GM19372 (cell line): ENCODE results near the gene CDC16.
"Not testable (repeated sequence)": the region's sequence is repeated elsewhere in the genome, so short reads cannot be mapped to it uniquely, and the experiment has no call there.

Source experiments
- ATAC-seq: cut with Tn5 transposase; IDR thresholded peaks from one replicate; pipeline ENCODE4 v1.9.1; 2021; ENCODE audit warnings: mild to moderate bottlenecking, low read depth, moderate library complexity; ENCODE audit not compliant: unreplicated experiment

The CDC16 gene

DNA sequence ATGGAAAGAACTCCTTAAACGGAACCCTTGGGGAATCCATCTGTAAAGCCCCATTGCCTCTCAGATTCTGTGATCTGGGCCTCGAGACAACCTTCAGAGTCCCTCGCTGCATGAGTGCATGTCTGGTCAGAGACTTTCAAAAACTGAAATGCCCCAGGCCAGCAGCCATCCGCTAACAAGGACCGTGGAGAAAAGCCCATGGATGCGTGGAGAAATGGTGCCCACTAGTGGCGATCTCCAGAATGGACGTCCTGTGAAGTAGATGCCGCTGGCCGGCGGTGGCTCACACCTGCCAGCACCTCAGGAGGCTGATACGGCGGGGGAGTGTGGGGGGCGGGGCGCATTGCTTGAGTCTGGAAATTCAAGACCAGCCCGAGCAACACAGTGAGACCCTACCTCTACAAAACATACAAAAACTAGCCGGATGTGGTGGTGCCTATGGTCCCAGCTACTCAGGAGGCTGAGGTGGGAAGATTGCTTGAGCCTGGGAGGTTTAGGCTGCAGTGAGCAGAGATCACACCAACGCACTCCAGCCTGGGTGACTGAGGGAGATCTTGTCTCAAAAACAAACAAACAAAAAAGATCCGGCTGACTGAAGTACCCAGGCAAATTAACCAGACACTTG lies 7.9 kb upstream of the CDC16 start:
- peak; percentile 77 for ATAC-seq

DNA sequence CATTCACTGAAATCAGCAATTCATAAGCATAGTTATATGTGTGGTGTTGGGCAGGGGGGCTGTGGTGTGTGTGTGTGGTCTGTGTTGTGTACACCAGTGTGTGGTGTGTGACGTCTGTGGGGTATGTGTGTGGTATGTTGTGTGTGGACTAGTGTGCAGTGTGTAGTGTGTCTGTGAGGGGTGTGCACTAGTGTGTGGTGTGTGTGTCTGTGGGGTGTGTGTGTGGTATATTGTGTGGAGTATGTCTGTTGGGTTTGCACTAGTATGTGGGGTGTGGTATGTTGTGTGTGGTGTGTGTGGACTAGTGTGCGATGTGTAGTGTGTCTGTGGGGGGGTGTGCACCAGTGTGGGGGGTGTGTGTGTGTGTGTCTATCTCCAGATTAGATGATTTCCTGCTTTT lies 7.2 kb upstream of the CDC16 start:
- no peak for ATAC-seq

DNA sequence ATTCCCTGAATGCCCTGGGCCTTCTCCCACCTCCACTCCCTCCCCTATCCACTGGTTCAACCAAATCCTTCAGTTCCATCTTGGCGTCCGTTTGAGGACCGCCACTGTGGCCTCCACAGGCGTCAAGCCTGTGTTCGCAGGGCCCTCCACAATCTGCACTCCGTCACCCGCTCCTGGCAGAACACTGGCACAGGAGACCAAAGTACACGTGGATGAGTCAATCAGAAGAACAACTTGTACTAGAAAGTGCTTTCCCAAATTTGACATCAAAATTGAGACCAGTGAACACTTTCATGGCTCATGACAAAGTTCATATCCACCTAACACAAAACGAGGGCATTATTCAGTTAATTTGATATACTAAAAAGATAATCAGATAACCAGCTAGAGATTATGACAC lies 6.5 kb upstream of the CDC16 start:
- no peak for ATAC-seq

DNA sequence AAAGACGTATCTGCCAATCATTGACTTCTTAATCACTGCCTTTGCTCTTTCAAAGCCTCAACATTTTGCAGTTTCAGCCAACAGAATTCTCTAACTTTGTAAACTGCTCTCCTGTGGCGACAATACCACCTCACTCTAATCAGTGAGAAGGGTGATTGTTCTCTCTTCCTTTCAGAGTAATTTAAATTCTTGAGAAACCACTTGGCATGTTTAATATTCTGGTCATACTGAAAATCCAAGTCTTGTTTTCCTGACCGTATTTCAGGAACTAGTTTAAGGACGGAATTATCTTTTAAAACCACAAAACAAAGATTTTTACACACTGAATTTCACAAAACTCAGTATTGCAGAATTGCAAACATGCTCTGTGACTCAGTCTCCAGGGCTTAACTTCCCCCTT lies 5.2 kb upstream of the CDC16 start:
- no peak for ATAC-seq

DNA sequence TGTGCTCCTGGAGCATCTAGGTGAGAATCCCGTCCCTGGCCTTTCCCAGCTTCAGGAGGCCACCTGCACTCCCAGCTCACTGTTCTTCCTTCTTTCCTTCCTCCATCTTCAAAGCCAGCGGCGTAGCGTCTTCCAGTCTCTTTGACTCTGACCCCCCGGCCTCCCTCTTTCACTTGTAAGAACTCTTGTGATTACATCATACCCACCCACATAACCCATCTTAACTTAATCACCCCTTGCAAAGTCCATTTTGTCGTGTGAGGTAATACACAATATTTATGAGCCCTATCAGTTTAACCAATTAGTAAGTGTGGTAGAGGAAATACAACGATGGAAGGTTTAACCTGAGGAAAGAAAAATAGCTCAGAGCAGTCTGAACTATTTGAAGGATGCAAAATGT lies 4.6 kb upstream of the CDC16 start:
- no peak for ATAC-seq

DNA sequence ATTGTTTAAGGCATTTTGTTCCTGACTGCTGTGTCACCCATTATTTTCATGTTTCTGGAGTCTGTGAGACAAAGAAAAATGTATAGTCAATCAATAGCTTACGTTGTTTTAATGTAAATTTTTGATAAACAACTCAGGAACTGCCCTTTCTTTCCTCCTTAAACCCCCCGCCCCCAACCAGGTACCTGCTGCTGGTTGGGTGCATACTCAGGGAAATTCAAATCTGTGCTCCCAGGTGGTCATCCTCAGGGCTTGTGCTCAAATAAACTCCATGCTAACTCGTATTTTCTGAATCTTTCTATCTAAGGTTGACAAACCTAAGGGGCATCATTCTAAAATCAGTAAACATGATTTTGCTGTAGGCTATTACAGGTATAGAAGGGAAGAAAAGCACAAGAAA lies 4.1 kb upstream of the CDC16 start:
- ATAC-seq, result no peak

DNA sequence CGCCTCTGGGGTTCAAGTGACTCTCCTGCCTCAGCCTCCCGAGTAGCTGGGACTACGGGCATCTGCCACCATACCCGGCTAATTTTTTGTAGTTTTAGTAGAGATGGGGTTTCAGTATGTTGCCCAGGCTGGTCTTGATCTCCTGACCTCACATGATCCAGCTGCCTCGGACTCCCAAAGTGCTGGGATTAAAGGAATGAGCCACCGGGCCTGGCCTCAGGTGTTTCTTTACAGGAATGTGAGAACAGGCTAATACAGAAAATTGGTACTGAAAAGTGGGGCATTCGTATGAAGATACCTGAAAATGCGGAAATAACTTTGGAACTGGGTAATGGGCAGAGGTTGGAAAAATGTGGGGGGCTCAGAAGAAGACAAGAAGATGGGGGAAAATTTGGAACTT lies 2.8 kb upstream of the CDC16 start:
- ATAC-seq, result no peak

DNA sequence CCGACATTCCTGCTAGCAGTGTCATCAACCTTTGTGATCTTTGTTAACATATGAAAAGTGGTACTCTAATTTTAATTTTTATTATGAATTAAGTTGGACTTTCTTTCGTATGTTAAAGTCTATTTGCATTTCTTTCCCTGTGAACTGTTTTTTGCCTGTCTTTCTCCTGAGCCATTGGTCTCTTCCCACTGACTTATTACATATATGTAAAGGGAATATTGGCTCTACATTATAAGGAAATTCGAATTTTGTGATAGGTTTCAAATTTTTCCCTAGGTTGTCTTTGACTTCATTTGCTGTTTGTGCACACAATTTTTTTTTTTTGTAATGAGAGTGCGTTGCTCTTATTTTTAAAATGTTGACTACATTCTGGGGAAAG lies 442 bp upstream of the CDC16 start:
- ATAC-seq, result no peak

DNA sequence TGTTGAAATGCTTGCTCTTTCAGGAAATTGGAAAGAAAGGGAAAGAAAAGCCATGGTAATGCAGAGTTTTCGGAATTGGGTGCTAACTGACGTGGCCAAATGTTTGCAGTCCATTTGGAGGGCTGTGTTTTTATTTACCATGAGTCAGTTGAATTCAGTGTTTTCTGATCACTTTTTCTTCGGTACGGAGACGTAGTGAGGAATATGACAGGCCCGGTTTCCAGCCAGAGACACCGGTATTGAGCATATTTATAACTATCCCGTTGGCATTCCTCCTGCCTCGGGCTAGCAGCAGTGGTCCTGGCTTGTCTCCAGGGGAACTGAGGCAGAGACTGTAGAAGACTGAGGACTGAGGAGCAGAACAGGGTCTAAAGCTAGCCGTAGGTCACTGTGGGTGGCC lies 1.0 kb downstream of the CDC16 start:
- no peak for ATAC-seq

- no peak for ATAC-seq
Measured at GRCh38 chr13:114236227-114236626, 1.5 kb downstream of the CDC16 start.

GRCh38 chr13:114237415-114238112 lies 2.9 kb downstream of the CDC16 start:
- ATAC-seq, result no peak

- no peak for ATAC-seq
Measured at GRCh38 chr13:114241918-114242317, 7.2 kb downstream of the CDC16 start.

DNA sequence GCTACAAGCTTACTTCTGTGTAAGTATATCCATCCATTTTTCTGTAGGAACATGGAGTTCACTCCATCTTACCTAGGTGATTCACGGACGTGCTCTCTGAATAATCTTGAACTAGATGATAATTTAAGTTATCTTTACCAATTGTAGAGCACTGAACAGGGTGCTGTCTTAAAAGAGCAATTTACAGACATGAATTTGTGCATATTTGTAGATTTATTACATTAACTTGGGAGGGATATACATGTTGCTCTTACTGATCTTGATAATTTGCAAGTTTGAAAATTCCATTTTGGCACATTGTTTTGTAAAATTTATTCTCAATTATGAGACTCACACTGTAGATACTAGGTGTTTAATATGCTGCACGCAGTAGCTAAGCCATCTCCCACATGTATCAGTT lies 9.3 kb downstream of the CDC16 start:
- no peak for ATAC-seq

DNA sequence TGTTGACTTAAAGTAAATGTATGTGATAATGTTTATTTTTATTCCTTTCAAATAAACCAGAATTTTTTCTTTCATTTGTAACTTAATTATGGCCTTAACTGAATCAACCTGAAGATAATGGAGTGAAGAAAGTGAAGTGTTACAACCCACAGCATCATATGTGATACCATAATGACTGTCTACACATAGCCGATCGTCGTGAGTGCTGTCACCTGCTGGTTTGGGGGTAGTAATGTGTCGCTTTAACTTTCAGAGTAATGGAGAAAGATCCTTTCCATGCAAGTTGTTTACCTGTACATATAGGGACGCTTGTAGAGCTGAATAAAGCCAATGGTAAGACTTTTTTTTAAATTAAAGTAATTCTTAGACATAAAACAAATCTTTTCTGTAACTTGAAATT lies 9.9 kb downstream of the CDC16 start:
- no peak for ATAC-seq

DNA sequence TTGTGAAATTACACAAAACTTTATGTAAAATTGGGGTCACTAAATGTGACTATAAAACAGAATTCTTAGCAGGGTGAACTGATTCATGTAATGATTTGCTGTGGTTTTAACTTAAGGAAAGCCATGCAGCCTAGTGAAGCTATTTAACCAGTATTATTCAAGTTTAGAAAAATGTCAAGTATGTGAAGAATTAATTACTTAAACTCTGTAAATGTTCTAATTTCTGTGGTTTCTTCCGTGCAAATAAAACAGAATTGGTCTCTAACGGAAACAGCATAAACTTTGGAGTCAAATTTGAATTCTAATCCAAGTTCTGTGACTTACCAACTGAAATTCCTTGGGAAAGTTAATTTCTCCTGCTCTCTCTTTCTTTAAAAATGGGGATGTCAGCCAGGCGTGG lies 13.3 kb downstream of the CDC16 start:
- no peak for ATAC-seq

- no peak for ATAC-seq
Measured at GRCh38 chr13:114249077-114249476, 14.4 kb downstream of the CDC16 start.

DNA sequence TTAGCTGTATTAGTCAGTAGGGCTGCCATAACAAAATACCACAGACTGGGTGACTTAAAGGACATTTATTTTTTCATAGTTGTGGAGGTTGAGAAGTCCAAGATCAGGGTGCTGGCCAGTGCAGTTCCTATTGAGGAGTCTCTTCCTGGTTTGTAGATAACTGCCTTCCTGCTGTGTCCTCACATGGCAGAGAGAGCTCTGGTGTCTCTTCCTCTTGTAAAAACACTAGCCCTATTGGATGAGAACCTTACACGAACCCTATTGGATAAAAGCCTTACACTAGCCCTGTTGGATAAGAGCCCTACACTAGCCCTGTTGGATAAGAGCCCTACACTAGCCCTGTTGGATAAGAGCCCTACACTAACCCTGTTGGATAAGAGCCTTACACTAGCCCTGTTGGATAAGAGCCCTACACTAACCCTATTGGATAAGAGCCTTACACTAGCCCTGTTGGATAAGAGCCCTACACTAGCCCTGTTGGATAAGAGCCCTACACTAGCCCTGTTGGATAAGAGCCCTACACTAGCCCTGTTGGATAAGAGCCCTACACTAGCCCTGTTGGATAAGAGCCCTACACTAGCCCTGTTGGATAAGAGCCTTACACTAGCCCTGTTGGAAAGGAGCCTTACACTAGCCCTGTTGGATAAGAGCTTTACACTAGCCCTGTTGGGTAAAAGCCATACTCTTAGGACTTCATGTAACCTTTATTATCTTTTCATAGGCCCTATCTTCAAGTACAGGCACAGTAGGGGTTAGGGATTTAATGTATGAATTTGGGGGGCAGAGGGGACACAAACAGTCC lies 17.1 kb downstream of the CDC16 start:
- not testable (repeated sequence) for ATAC-seq

- no peak for ATAC-seq
Measured at GRCh38 chr13:114256547-114256946, 21.9 kb downstream of the CDC16 start.

- ATAC-seq, result no peak
Measured at GRCh38 chr13:114257014-114257413, 22.3 kb downstream of the CDC16 start.

GRCh38 chr13:114258589-114258988 lies 23.9 kb downstream of the CDC16 start:
- ATAC-seq, result no peak

DNA sequence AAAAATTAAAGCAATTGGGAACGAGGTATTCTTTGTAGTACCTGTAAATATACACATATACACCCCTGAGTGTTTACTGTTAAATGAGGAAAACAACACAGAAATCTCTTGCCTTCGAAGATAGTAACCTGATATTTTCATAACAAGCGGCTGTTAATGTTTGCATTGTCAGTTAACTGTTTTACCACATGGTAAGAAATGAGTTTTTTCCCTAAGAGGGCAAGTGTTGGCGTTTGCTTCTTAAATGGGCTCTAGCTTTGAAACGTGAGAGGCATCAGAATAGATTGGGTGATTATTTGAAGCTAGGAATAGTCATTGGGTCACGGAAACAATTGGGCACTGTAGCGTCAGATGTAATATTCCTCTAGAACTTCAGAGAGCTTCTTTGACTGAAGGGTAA lies 24.7 kb downstream of the CDC16 start:
- ATAC-seq, result no peak

- ATAC-seq, result no peak
Measured at GRCh38 chr13:114259974-114260373, 25.3 kb downstream of the CDC16 start.
